Smooth muscle cell of the coronary artery (primary cell): Measurements from ENCODE around the gene DEFB115. TPM values are rescaled to one million over a fixed set of nuclear protein-coding genes. Genes with fewer than 3 reads are reported as not detected.

Source experiments
- total RNA-seq: library from RNA; depleted of rRNA; stranded (reverse); fragments of >200 nt; gene quantifications from 2 replicates; pipeline ENCODE4 v1.2.3, GENCODE V29; 2014; ENCODE audit warnings: low replicate concordance

Gene DEFB115, protein sequence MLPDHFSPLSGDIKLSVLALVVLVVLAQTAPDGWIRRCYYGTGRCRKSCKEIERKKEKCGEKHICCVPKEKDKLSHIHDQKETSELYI
- total RNA-seq = not detected in 2 replicates

DNA sequence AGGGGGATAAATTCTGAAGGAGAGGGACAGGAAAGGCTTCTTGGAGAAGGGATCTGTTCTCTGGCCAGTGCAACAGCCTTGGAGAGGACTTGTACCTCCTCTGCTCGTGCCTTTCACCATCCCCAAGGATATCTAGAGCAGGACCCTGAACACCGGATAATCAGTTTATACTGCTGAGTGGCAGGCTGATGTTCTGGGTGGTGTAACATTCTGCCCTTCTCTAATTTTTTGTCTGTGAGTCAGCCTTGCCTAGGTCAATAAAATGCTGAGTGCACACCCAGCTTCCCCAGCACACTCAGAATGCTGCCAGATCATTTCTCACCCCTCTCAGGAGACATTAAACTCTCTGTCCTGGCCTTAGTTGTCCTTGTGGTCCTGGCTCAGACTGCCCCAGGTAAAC lies at the start of gene DEFB115:
Gene DEFB115 (plus strand): TSS at position 301 of the 400 bp plus-strand sequence. CDS start 0 bp downstream, at position 301.

DNA sequence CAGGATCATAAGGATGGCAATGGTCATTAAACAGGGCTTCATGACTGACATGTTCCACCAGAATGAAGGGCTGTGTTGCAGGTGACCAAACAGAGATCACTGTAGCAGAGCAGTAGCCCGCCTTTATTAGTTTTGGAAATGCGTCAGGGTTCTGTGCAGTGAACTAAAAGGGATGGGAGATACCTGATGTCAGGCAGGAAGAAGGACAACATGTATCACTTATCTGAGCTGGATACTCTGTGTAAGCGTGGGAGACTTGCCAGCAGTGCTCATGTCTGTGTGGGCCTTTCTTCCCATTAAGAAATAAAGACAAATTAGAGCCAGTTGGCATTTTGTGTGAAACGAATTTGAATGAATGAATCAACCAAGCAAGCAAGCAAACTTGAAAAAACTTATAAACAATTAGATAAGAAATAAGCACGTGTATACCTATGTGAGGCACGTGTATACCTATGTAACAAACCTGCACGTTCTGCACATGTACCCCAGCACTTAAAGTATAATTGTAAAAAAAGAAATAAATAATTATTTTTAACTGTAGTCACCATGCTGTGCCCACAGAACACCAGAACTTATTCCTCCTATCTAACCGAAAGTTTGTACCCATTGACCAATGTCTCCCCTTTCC lies 51.2 kb downstream of the DEFB115 start, which contains the start of gene DEFB116:
Gene DEFB116 (minus strand): TSS at position 51 of the 628 bp plus-strand sequence. CDS start 0 bp downstream, at position 51.

Other genes with a start within 250 kb of the DEFB115 start
- gene DEFB116, start 50.9 kb downstream of the DEFB115 start, total RNA-seq = not detected in 2 replicates
- gene DEFB118, start 110.9 kb downstream of the DEFB115 start, total RNA-seq = not detected in 2 replicates
- gene DEFB119, start 132.9 kb downstream of the DEFB115 start, total RNA-seq = not detected in 2 replicates
- gene DEFB121, start 148.6 kb downstream of the DEFB115 start, total RNA-seq = not detected in 2 replicates
- not detected in 2 replicates for gene DEFB123, start 183.0 kb downstream of the DEFB115 start, total RNA-seq
- not detected in 2 replicates for gene DEFB124, start 217.5 kb downstream of the DEFB115 start, total RNA-seq
- gene REM1, start 217.6 kb downstream of the DEFB115 start, total RNA-seq = 0.15 TPM in 1 of 2 replicates, not detected in the other